ENCODE results near the gene BRWD1. TPM values are rescaled to one million over a fixed set of nuclear protein-coding genes. Genes with fewer than 3 reads are reported as not detected.

BRWD1 gene
- total and polyA plus RNA-seq, 2 donors from 2014 or later, result 9.1 to 43.9 TPM

DNA sequence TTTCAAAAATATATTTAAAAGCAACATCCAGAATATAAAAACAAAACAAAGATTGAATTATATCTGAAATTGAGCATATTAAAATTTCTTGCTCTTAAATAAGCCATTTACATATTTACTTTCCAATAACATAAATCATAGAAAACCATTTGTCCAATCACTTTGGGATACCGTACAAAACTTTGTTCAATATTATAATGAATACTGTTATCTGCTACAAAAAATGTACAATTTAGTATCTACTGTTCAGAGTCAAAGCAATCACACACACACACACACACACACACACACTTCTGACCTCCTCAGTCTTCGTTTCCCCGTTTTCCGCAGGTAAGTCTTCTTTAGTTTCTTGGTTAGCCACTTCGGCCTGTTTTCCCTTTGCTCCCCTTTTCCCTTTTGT lies 31.4 kb upstream of the BRWD1 start:
- Histone ChIP-seq H3K9ac (ENCODE audit: low read length in 3 of 3) (no peak overlapping the region), H3K4me3 (ENCODE audit: low read length in 3 of 3) (no peak overlapping the region), H3K4me1 (ENCODE audit: control insufficient read depth in 2 of 3, insufficient read depth in 2 of 3, low read depth in 1 of 3, low read length in 3 of 3) (peaks cover 4 to 7% (median 6%) of the 10 kb centered on the region in 3 donors), H3K27me3 (ENCODE audit: control insufficient read depth, insufficient read depth, low read length) (no peaks in the 10 kb centered on the region), H3K27ac (ENCODE audit: low read depth in 2 of 2, low read length in 2 of 2) (no peak overlapping the region), H3K9me3 (ENCODE audit: control insufficient read depth in 2 of 3, insufficient read depth in 1 of 3, low read length in 3 of 3) (no peaks in the 10 kb centered on the region), H3K36me3 (ENCODE audit: control insufficient read depth in 2 of 3, insufficient read depth in 3 of 3, low read length in 3 of 3) (peaks cover 9 to 20% (median 18%) of the 10 kb centered on the region in 3 donors)
- intact Hi-C loops (cut with DNase I), result no loop called here
- TF ChIP-seq, protein P1, sequence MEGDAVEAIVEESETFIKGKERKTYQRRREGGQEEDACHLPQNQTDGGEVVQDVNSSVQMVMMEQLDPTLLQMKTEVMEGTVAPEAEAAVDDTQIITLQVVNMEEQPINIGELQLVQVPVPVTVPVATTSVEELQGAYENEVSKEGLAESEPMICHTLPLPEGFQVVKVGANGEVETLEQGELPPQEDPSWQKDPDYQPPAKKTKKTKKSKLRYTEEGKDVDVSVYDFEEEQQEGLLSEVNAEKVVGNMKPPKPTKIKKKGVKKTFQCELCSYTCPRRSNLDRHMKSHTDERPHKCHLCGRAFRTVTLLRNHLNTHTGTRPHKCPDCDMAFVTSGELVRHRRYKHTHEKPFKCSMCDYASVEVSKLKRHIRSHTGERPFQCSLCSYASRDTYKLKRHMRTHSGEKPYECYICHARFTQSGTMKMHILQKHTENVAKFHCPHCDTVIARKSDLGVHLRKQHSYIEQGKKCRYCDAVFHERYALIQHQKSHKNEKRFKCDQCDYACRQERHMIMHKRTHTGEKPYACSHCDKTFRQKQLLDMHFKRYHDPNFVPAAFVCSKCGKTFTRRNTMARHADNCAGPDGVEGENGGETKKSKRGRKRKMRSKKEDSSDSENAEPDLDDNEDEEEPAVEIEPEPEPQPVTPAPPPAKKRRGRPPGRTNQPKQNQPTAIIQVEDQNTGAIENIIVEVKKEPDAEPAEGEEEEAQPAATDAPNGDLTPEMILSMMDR (IDR thresholded peaks at IDR 0.05; ENCODE audit: borderline replicate concordance, extremely low read depth, insufficient read depth), result no peak
- peak in 1 of 5 donors; percentile 8 for DNase-seq
- no peak for FAIRE-seq

DNA sequence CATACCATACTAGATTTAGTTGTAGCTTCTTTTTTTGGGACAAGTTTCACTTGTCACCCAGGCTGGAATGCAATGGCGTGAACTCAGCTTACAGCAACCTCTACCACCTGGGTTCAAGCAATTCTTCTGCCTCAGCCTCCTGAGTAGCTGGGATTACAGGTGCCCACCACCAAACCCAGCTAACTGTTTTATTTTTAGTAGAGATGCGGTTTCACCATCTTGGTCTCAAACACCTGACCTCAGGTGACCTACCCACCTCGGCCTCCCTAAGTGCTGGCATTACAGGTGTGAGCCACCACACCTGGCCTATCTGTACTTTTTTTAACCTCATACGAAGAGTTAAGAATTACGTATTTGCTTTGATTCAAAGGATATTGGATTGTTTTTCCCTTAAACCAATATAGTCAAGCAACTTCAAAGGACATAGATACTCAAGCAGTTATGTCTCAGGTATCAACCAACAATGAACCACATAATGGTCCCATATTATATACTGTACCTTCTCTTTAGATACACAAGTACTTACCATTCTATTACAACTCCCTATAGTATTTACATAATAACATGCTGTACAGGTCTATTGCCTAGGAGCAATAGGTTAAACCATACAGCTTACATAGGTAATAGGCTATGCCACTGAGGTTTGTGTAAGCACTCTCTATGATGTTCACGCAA lies 28.0 kb upstream of the BRWD1 start:
- TF ChIP-seq, protein P1 (IDR thresholded peaks at IDR 0.05; ENCODE audit: borderline replicate concordance, extremely low read depth, insufficient read depth), result no peak
- Histone ChIP-seq H3K27me3 (ENCODE audit: control insufficient read depth, insufficient read depth, low read length) (no peaks in the 10 kb centered on the region), H3K4me1 (ENCODE audit: control insufficient read depth in 2 of 3, insufficient read depth in 2 of 3, low read depth in 1 of 3, low read length in 3 of 3) (peaks cover 0 to 4% (median 2%) of the 10 kb centered on the region in 3 donors), H3K4me3 (ENCODE audit: low read length in 3 of 3) (no peak overlapping the region), H3K27ac (ENCODE audit: low read depth in 2 of 2, low read length in 2 of 2) (no peak overlapping the region), H3K36me3 (ENCODE audit: control insufficient read depth in 2 of 3, insufficient read depth in 3 of 3, low read length in 3 of 3) (peaks cover 9 to 18% (median 17%) of the 10 kb centered on the region in 3 donors), H3K9me3 (ENCODE audit: control insufficient read depth in 2 of 3, insufficient read depth in 1 of 3, low read length in 3 of 3) (no peaks in the 10 kb centered on the region), H3K9ac (ENCODE audit: low read length in 3 of 3) (no peak overlapping the region)
- FAIRE-seq, result no peak
- intact Hi-C loops (cut with DNase I), result no loop called here
- no peak for DNase-seq

DNA sequence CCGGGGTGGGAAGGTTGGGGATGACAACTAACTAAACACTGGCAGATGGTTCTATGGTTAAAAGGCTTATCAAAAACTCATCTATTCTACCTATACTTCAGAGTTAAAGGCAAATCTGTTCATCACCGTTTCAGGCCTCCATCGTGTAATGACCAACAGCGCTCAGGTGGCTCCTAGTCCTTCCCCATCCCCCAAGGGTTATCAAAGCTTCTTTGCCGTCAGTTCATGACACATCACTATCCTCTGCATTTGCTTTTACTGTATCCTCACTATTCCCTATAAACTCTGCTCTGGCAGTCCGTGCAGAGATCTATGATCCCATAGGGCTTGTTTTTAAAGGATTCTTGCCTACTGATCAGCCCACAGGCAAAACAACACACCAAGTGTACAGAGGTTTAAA lies 27.3 kb upstream of the BRWD1 start:
- H3K9me3 ChIP-seq (ENCODE audit: control insufficient read depth in 2 of 3, insufficient read depth in 1 of 3, low read length in 3 of 3), result no peaks in the 10 kb centered on the region
- FAIRE-seq, result no peak
- TF ChIP-seq, protein P1 (IDR thresholded peaks at IDR 0.05; ENCODE audit: borderline replicate concordance, extremely low read depth, insufficient read depth), result no peak
- no peak overlapping the region for H3K9ac ChIP-seq (ENCODE audit: low read length in 3 of 3)
- intact Hi-C loops (cut with DNase I), result no loop called here
- H3K27ac ChIP-seq (ENCODE audit: low read depth in 2 of 2, low read length in 2 of 2), result no peak overlapping the region
- no peaks in the 10 kb centered on the region for H3K27me3 ChIP-seq (ENCODE audit: control insufficient read depth, insufficient read depth, low read length)
- DNase-seq, result no peak
- peaks cover 0 to 4% (median 2%) of the 10 kb centered on the region in 3 donors for H3K4me1 ChIP-seq (ENCODE audit: control insufficient read depth in 2 of 3, insufficient read depth in 2 of 3, low read depth in 1 of 3, low read length in 3 of 3)
- no peak overlapping the region for H3K4me3 ChIP-seq (ENCODE audit: low read length in 3 of 3)
- peaks cover 9 to 15% (median 12%) of the 10 kb centered on the region in 3 donors for H3K36me3 ChIP-seq (ENCODE audit: control insufficient read depth in 2 of 3, insufficient read depth in 3 of 3, low read length in 3 of 3)
